Skin epidermis (tissue), 12 donors: Measurements from ENCODE around the gene NXN.
"Not testable (repeated sequence)": the region's sequence is repeated elsewhere in the genome, so short reads cannot be mapped to it uniquely, and the experiment has no call there.

Experiments used
- H3K27ac ChIP-seq, 21 experiments: fragments of 200-600 bp; sonication (generic) in 11 of 21; one replicate each; pipeline ENCODE4 v1.5.0; 2020; ENCODE audit warnings: mild to moderate bottlenecking in 3 of 21, inconsistent platforms in 2 of 21, moderate library complexity in 2 of 21
- H3K4me3 ChIP-seq, 7 experiments: fragments of 200-600 bp; sonication (generic) in 2 of 7; one replicate each; pipeline ENCODE4 v1.5.0; 2020; ENCODE audit warnings: inconsistent platforms in 2 of 7, mild to moderate bottlenecking in 2 of 7, moderate library complexity in 1 of 7

NXN gene

GRCh38 chr17:797236-797840 lies 182.2 kb downstream of the NXN start:
- Histone ChIP-seq H3K4me3 (no peak overlapping the region), H3K27ac (peak overlapping the region in 6 of 21 experiments; percentile 10 to 63 (median 46))

- no peak overlapping the region for H3K4me3 ChIP-seq
- peak overlapping the region in 3 of 21 experiments; percentile 43 to 63 (median 56) for H3K27ac ChIP-seq
These were observed 183.0 kb downstream of the NXN start for GRCh38 chr17:796609-797008.

GRCh38 chr17:795721-796120 lies 183.9 kb downstream of the NXN start:
- Histone ChIP-seq H3K4me3 (no peak overlapping the region), H3K27ac (peak overlapping the region in 7 of 21 experiments; percentile 38 to 70 (median 50))

- peak overlapping the region in 11 of 21 experiments; percentile 1 to 70 (median 41) for H3K27ac ChIP-seq
- H3K4me3 ChIP-seq = peak overlapping the region in 3 of 7 experiments; percentile 4 to 13 (median 13)
These were observed 184.3 kb downstream of the NXN start for GRCh38 chr17:795276-795675.

- H3K4me3 ChIP-seq = peak overlapping the region in 3 of 7 experiments; percentile 4 to 13 (median 13)
- H3K27ac ChIP-seq = peak overlapping the region in 12 of 21 experiments; percentile 1 to 70 (median 40)
These were observed 184.7 kb downstream of the NXN start for GRCh38 chr17:794876-795275.

- Histone ChIP-seq H3K4me3 (no peak overlapping the region), H3K27ac (peak overlapping the region in 2 of 21 experiments; percentile 9 to 14)
These were observed 187.3 kb downstream of the NXN start for GRCh38 chr17:792277-792676.

GRCh38 chr17:791829-792228 lies 187.7 kb downstream of the NXN start:
- Histone ChIP-seq H3K27ac (peak overlapping the region in 1 of 21 experiments; percentile 9), H3K4me3 (no peak overlapping the region)

- H3K27ac ChIP-seq = peak overlapping the region in 2 of 21 experiments; percentile 1 to 42
- H3K4me3 ChIP-seq = not testable (repeated sequence)
These were observed 188.7 kb downstream of the NXN start for GRCh38 chr17:790874-791247.

GRCh38 chr17:789931-790873 lies 189.4 kb downstream of the NXN start:
- peak overlapping the region in 1 of 7 experiments; percentile 1 for H3K4me3 ChIP-seq
- peak overlapping the region in 17 of 21 experiments; percentile 2 to 78 (median 69) for H3K27ac ChIP-seq

GRCh38 chr17:789160-789840 lies 190.3 kb downstream of the NXN start:
- Histone ChIP-seq H3K27ac (peak overlapping the region in 18 of 21 experiments; percentile 1 to 78 (median 68)), H3K4me3 (peak overlapping the region in 1 of 7 experiments; percentile 1)

GRCh38 chr17:788551-788950 lies 191.0 kb downstream of the NXN start:
- H3K27ac ChIP-seq = peak overlapping the region in 10 of 21 experiments; percentile 16 to 77 (median 68)
- no peak overlapping the region for H3K4me3 ChIP-seq

- peak overlapping the region in 2 of 21 experiments; percentile 67 to 77 for H3K27ac ChIP-seq
These were observed 191.8 kb downstream of the NXN start for GRCh38 chr17:787641-788221.

GRCh38 chr17:785901-786300 lies 193.7 kb downstream of the NXN start:
- H3K27ac ChIP-seq = not testable (repeated sequence)

More at GRCh38 chr17:787641-788221, 191.8 kb downstream of the NXN start:
- H3K4me3 ChIP-seq = no peak overlapping the region

GRCh38 chr17:784143-784542 lies 195.4 kb downstream of the NXN start:
- Histone ChIP-seq H3K27ac (no peak overlapping the region), H3K4me3 (no peak overlapping the region)

More at GRCh38 chr17:785901-786300, 193.7 kb downstream of the NXN start:
- not testable (repeated sequence) for H3K4me3 ChIP-seq

- Histone ChIP-seq H3K27ac (peak within 1 kb of the TSS; percentile 13 to 93 (median 87)), H3K4me3 (peak within 1 kb of the TSS; percentile 57 to 100 (median 93))
These were observed 197.5 kb downstream of the NXN start, which contains the start of the genes GLOD4 and MRM3 for GRCh38 chr17:781805-782731. Gene GLOD4 (minus strand): TSS chr17:782280. CDS start chr17:782255, 25 bp downstream. Gene MRM3 (plus strand): TSS chr17:782353. CDS start chr17:782379, 26 bp downstream.

GRCh38 chr17:778096-778495 lies 201.5 kb downstream of the NXN start:
- no peak overlapping the region for H3K4me3 ChIP-seq
- no peak overlapping the region for H3K27ac ChIP-seq

- Histone ChIP-seq H3K4me3 (no peak overlapping the region), H3K27ac (no peak overlapping the region)
These were observed 205.3 kb downstream of the NXN start for GRCh38 chr17:774313-774584.

GRCh38 chr17:773467-774312 lies 205.9 kb downstream of the NXN start:
- no peak overlapping the region for H3K4me3 ChIP-seq
- H3K27ac ChIP-seq = no peak overlapping the region
